GM12864 (cell line): ENCODE results near the gene TFPI.

Experiments used
- DNase-seq: peaks from one replicate; pipeline ENCODE4 v3.0.0-alpha.2; 2011; ENCODE audit warnings: low read depth
- H3K4me3 ChIP-seq: 2 replicates; pipeline ENCODE4 v1.5.1; 2011; ENCODE audit warnings: mild to moderate bottlenecking, low read depth, low read length, control low read depth
- CTCF ChIP-seq: IDR thresholded peaks from 2 replicates; pipeline ENCODE4 v1.5.1; 2011; ENCODE audit warnings: low read depth, mild to moderate bottlenecking, moderate library complexity, low read length, control low read depth, inconsistent platforms; ENCODE audit errors: missing control alignments

The TFPI gene

GRCh38 chr2:187435078-187435477 lies 119.2 kb downstream of the TFPI start:
- H3K4me3 ChIP-seq: no peak overlapping the region
- DNase-seq: no peak
- TF ChIP-seq CTCF: no peak

GRCh38 chr2:187434342-187434785 lies 119.9 kb downstream of the TFPI start:
- no peak for DNase-seq
- no peak for TF ChIP-seq CTCF
- no peak overlapping the region for H3K4me3 ChIP-seq

DNA sequence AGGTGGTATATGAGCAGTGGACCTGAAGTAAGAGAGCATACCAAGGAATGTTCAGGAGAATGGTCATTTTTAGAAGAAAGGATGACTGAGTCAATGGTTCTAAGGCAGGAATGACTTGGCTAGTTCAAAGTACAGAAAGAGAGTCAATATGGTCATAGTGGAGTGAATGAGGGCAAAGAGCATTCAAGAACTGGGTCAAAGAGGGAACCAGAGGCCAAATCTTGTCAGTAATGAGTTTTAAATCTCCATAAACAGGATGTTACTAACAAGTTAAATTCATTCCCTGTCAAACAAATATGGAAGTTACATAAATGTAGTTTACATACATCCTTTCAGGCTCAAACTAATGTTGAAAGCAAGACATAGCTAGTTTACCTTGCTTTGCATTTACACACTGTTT lies 122.3 kb downstream of the TFPI start:
- DNase-seq: no peak
- no peak for TF ChIP-seq CTCF

GRCh38 chr2:187429989-187430388 lies 124.2 kb downstream of the TFPI start:
- no peak for TF ChIP-seq CTCF
- no peak overlapping the region for H3K4me3 ChIP-seq
- DNase-seq: no peak

More for the DNA sequence above, 122.3 kb downstream of the TFPI start:
- H3K4me3 ChIP-seq: no peak overlapping the region

DNA sequence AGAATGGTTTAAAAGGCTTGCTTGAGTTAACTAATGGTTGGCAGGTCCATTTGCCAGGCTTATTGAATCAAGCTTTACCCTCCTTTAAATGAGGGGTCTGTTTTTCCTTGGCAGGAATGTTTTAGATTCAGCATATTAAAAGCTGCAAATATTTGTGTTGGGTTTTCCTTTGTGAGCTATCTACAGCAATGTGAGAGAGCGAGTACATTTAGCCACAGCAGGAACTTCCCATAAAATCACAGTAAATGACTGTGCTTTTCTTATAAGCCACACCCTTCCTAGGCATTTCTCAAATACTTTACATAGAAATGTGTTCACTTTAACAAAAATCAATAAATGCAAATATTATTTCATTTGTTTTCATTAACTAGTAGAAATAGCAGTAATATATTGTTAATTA lies 130.1 kb downstream of the TFPI start:
- DNase-seq: no peak
- no peak for TF ChIP-seq CTCF
- no peak overlapping the region for H3K4me3 ChIP-seq

DNA sequence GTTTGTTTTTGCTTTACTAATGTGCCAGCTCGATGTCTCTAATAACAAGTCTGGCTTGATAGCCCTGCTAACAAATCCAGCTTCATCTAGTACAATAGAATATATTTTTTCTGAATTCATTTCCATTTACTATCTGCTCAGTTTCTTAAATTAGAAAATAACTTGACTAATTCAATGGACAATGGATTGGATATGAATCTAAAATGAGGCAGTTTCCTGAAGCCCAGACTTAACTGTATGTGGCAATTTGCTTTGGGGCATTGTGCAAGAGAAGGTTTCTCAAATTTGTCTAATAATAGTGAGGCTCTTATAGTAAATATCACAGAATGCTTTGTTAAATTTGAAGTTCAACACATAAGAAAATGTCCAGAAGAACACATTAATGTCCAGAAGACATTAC lies 132.0 kb downstream of the TFPI start:
- no peak for DNase-seq
- no peak for TF ChIP-seq CTCF
- H3K4me3 ChIP-seq: no peak overlapping the region

DNA sequence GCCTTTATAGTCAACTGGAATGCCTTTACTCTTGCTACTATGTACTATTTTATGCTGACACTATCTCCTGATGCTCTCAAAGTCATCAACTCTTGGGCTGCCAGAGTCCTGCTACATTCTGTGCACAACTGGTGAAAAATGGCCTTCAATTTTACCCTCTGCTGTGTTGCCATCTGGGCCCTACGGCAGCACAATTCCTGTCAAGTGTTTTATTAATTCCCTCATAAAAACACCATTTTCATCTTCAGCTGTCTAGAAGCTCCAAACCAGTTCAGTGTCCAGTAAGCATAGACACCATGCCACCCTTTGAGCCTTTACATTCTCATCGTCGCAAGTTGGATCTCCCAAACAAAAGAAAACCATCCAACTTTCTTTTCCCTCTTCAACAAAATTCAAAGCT lies 132.7 kb downstream of the TFPI start:
- DNase-seq: no peak
- no peak overlapping the region for H3K4me3 ChIP-seq
- no peak for TF ChIP-seq CTCF
